ENCODE data around the gene C2CD3. TPM values are rescaled to one million over a fixed set of nuclear protein-coding genes. Genes with fewer than 3 reads are reported as not detected.

The C2CD3 gene
- polyA plus RNA-seq, 4 donors, result 3.8 to 11.0 (median 7.3) TPM

Other genes starting within 250 kb of the C2CD3 start
- 1 to 10 TPM in 1 of 4 donors, under 1 TPM in 3; 0.03 to 4.5 (median 0.33) TPM for gene DNAJB13, start 220.0 kb downstream of the C2CD3 start, polyA plus RNA-seq
- gene UCP2, start 188.2 kb downstream of the C2CD3 start, polyA plus RNA-seq, result 10 to 100 TPM; 26.4 to 49.8 (median 36.2) TPM
- 1 to 10 TPM in 1 of 4 donors, under 1 TPM in 3; 0.54 to 1.3 (median 0.86) TPM for gene UCP3, start 161.9 kb downstream of the C2CD3 start, polyA plus RNA-seq
- gene PPME1, start 287 bp upstream of the C2CD3 start, polyA plus RNA-seq, result 10 to 100 TPM; 14.3 to 23.1 (median 19.6) TPM
- under 1 TPM in 2 of 4 donors, not detected in 2; 0.53 to 0.66 TPM for gene P4HA3, start 140.6 kb upstream of the C2CD3 start, polyA plus RNA-seq
- 1 to 10 TPM in 2 of 4 donors, under 1 TPM in 2; 0.45 to 3.1 (median 1.2) TPM for gene PGM2L1, start 227.4 kb upstream of the C2CD3 start, polyA plus RNA-seq

Data from small intestine (tissue), 4 donors.